CD4-positive, alpha-beta T cell (primary cell): ENCODE results near the gene CFAP54. TPM values are rescaled to one million over a fixed set of nuclear protein-coding genes. Genes with fewer than 3 reads are reported as not detected.

Experiments used
- ATAC-seq: fragments of 200-7000 bp; cut with Tn5 transposase; one replicate; pipeline ENCODE4 v1.10.0; 2022; ENCODE audit warnings: mild to moderate bottlenecking; ENCODE audit not compliant: poor library complexity
- CTCF ChIA-PET: fragments of 350-600 bp; sonication (Branson Sonifier 250); formaldehyde crosslinking; loops from one replicate; lab custom pipeline; 2021; ENCODE audit warnings: antibody characterized with exemption, inconsistent platforms; lab: Charles Lee
- POLR2A ChIA-PET: fragments of 350-600 bp; sonication (Branson Sonifier 250); formaldehyde crosslinking; loops from one replicate; lab custom pipeline; 2021; ENCODE audit warnings: antibody characterized with exemption, inconsistent platforms; lab: Charles Lee
- DNase-seq, 14 experiments: peaks; one replicate each; pipeline ENCODE4 v3.0.0-alpha.2; 2013 to 2020; ENCODE audit warnings: mixed read lengths in 2 of 14
- H3K27ac ChIP-seq, 2 donors: one replicate each; pipeline versions ENCODE4 v1.5.1 to v1.7.0; 2013; ENCODE audit warnings: low read length in 2 of 2, low read depth in 1 of 2, mild to moderate bottlenecking in 1 of 2
- H3K27me3 ChIP-seq, 2 experiments: 1 replicate in 1 of 2; 2 replicates in 1 of 2; pipeline versions ENCODE4 v1.6.1 to v1.7.0; 2013; ENCODE audit warnings: low read length in 2 of 2, control low read depth in 1 of 2, mild to moderate bottlenecking in 1 of 2, moderate library complexity in 1 of 2; ENCODE audit not compliant: insufficient read depth in 2 of 2, control insufficient read depth in 1 of 2
- H3K36me3 ChIP-seq: one replicate; pipeline ENCODE4 v1.6.1; 2013; ENCODE audit warnings: low read length, control low read depth; ENCODE audit not compliant: insufficient read depth
- H3K4me1 ChIP-seq: one replicate; pipeline ENCODE4 v1.6.1; 2013; ENCODE audit warnings: low read length, control low read depth; ENCODE audit not compliant: insufficient read depth
- H3K4me3 ChIP-seq: one replicate; pipeline ENCODE4 v1.5.1; 2013; ENCODE audit warnings: mild to moderate bottlenecking, low read length, moderate library complexity
- H3K9me3 ChIP-seq, 2 experiments: 1 replicate in 1 of 2; 2 replicates in 1 of 2; pipeline versions ENCODE4 v1.6.1 to v1.7.0; 2013; ENCODE audit warnings: low read length in 2 of 2, mild to moderate bottlenecking in 2 of 2, control low read depth in 1 of 2, moderate library complexity in 1 of 2; ENCODE audit not compliant: control insufficient read depth in 1 of 2, insufficient read depth in 1 of 2
- H3K27ac Mint-ChIP-seq: one replicate; pipeline ENCODE4 v1.8.0; 2020; ENCODE audit warnings: mixed read lengths
- H3K27me3 Mint-ChIP-seq: one replicate; pipeline ENCODE4 v1.8.0; 2021; ENCODE audit warnings: mixed read lengths
- H3K36me3 Mint-ChIP-seq: one replicate; pipeline ENCODE4 v1.8.0; 2021; ENCODE audit warnings: low read depth, mixed read lengths
- H3K4me1 Mint-ChIP-seq: one replicate; pipeline ENCODE4 v1.8.0; 2021; ENCODE audit warnings: low read depth, mixed read lengths
- H3K4me3 Mint-ChIP-seq: one replicate; pipeline ENCODE4 v1.8.0; 2020; ENCODE audit warnings: mild to moderate bottlenecking, mixed read lengths
- H3K9me3 Mint-ChIP-seq: one replicate; pipeline ENCODE4 v1.8.0; 2020; ENCODE audit warnings: mixed read lengths
- CTCF ChIP-seq: fragments of 200-600 bp; IDR thresholded peaks from one replicate; pipeline ENCODE4 v1.8.0; 2022; ENCODE audit warnings: antibody characterized with exemption, mild to moderate bottlenecking
- intact Hi-C, 2 experiments: fragments of 100-400 bp; cut with DNase I in 1 of 2; cut with micrococcal nuclease in 1 of 2; formaldehyde crosslinking; loops; one replicate each; pipeline versions ENCODE4 v1.15.1 to v1.9.0; 2023 to 2025; cut with DNase I, micrococcal nuclease
- total RNA-seq, 174 experiments: library from RNA in 2 of 174; stranded (reverse) in 2 of 174; gene quantifications; one replicate each; pipeline ENCODE4 v1.2.3 and lab custom pipeline; 2021 to 2026

The CFAP54 gene
- total RNA-seq, 2 experiments from 2014 or later = 0.20 to 0.22 TPM

GRCh38 chr12:96623155-96623554 is 133.8 kb downstream of the CFAP54 start:
- no peak for ATAC-seq
- H3K27ac Mint-ChIP-seq = no peak overlapping the region
- CTCF ChIA-PET = no interaction called here

GRCh38 chr12:96623656-96624217 is 134.4 kb downstream of the CFAP54 start:
- H3K27ac ChIP-seq = no peak overlapping the region
- no peak for TF ChIP-seq CTCF
- ATAC-seq (no peak), DNase-seq (no peak)
- no peaks in the 10 kb centered on the region for H3K9me3 Mint-ChIP-seq
- ChIA-PET POLR2A (no interaction called here), CTCF (no interaction called here)
- H3K4me1 Mint-ChIP-seq = no peaks in the 10 kb centered on the region
- no peaks in the 10 kb centered on the region for H3K27me3 Mint-ChIP-seq
- H3K27ac Mint-ChIP-seq = no peak overlapping the region
- H3K36me3 Mint-ChIP-seq = no peaks in the 10 kb centered on the region
- no peak overlapping the region for H3K4me3 Mint-ChIP-seq
- H3K4me3 ChIP-seq = no peak overlapping the region
- no peaks in the 10 kb centered on the region for H3K27me3 ChIP-seq
- intact Hi-C loops = no loop called here
- no peaks in the 10 kb centered on the region for H3K9me3 ChIP-seq
- no peaks in the 10 kb centered on the region for H3K36me3 ChIP-seq
- no peaks in the 10 kb centered on the region for H3K4me1 ChIP-seq

More at GRCh38 chr12:96623155-96623554, 133.8 kb downstream of the CFAP54 start:
- no peaks in the 10 kb centered on the region for H3K36me3 ChIP-seq
- Mint-ChIP-seq H3K4me1 (no peaks in the 10 kb centered on the region), H3K4me3 (no peak overlapping the region), H3K36me3 (no peaks in the 10 kb centered on the region), H3K9me3 (no peaks in the 10 kb centered on the region), H3K27me3 (no peaks in the 10 kb centered on the region)
- no peak overlapping the region for H3K27ac ChIP-seq
- no peak overlapping the region for H3K4me3 ChIP-seq
- POLR2A ChIA-PET = no interaction called here
- TF ChIP-seq CTCF = no peak
- no peak for DNase-seq
- H3K9me3 ChIP-seq = no peaks in the 10 kb centered on the region
- no peaks in the 10 kb centered on the region for H3K4me1 ChIP-seq
- intact Hi-C loops = no loop called here
- no peaks in the 10 kb centered on the region for H3K27me3 ChIP-seq

- Mint-ChIP-seq H3K36me3 (no peaks in the 10 kb centered on the region), H3K4me1 (no peaks in the 10 kb centered on the region), H3K4me3 (no peak overlapping the region), H3K9me3 (no peaks in the 10 kb centered on the region), H3K27me3 (peaks cover 40% of the 10 kb centered on the region), H3K27ac (no peak overlapping the region)
- ChIA-PET CTCF (no interaction called here), POLR2A (no interaction called here)
- no peaks in the 10 kb centered on the region for H3K9me3 ChIP-seq
- intact Hi-C loops = no loop called here
- DNase-seq = no peak
- no peaks in the 10 kb centered on the region for H3K36me3 ChIP-seq
- no peaks in the 10 kb centered on the region for H3K4me1 ChIP-seq
- no peak for ATAC-seq
- no peak overlapping the region for H3K27ac ChIP-seq
- peaks cover 4 to 6% of the 10 kb centered on the region in 2 experiments for H3K27me3 ChIP-seq
- no peak overlapping the region for H3K4me3 ChIP-seq
- no peak for TF ChIP-seq CTCF
These were observed 146.5 kb downstream of the CFAP54 start for GRCh38 chr12:96635844-96636243.
